Activated B cell treated with CpG ODN at 0.5 μM for 24 hours (primary cell): ENCODE data around the gene AHNAK2. TPM values are rescaled to one million over a fixed set of nuclear protein-coding genes. Genes with fewer than 3 reads are reported as not detected.

Source experiments
- ATAC-seq: fragments of 200-7000 bp; cut with Tn5 transposase; one replicate; pipeline ENCODE4 v1.10.0; 2021; ENCODE audit warnings: low read depth, mild to moderate bottlenecking, moderate library complexity
- CTCF ChIA-PET: fragments of 350-600 bp; sonication (Branson Sonifier 250); formaldehyde crosslinking; loops from one replicate; lab custom pipeline; 2021; ENCODE audit warnings: antibody characterized with exemption; lab: Charles Lee
- POLR2A ChIA-PET: fragments of 350-600 bp; sonication (Branson Sonifier 250); formaldehyde crosslinking; loops from one replicate; lab custom pipeline; 2021; ENCODE audit warnings: antibody characterized with exemption; lab: Charles Lee
- DNase-seq: peaks from one replicate; pipeline ENCODE4 v3.0.0; 2022
- H3K27ac Mint-ChIP-seq: one replicate; pipeline ENCODE4 v1.8.0; 2020; ENCODE audit warnings: mixed read lengths
- H3K27me3 Mint-ChIP-seq: one replicate; pipeline ENCODE4 v1.8.0; 2021; ENCODE audit warnings: mixed read lengths
- H3K36me3 Mint-ChIP-seq: one replicate; pipeline ENCODE4 v1.8.0; 2021; ENCODE audit warnings: low read depth, mixed read lengths
- H3K4me1 Mint-ChIP-seq: one replicate; pipeline ENCODE4 v1.8.0; 2021; ENCODE audit warnings: mixed read lengths
- H3K4me3 Mint-ChIP-seq: one replicate; pipeline ENCODE4 v1.8.0; 2020; ENCODE audit warnings: mild to moderate bottlenecking, mixed read lengths
- H3K9me3 Mint-ChIP-seq: one replicate; pipeline ENCODE4 v1.8.0; 2020; ENCODE audit warnings: mixed read lengths
- CTCF ChIP-seq: fragments of 200-600 bp; IDR thresholded peaks from one replicate; pipeline ENCODE4 v1.8.0; 2022; ENCODE audit warnings: antibody characterized with exemption, mild to moderate bottlenecking
- intact Hi-C: fragments of 100-400 bp; cut with micrococcal nuclease; formaldehyde crosslinking; loops from one replicate; pipeline ENCODE4 v1.15.1; 2024
- total RNA-seq: library from RNA; stranded (reverse); gene quantifications from 2 replicates; pipeline ENCODE4 v1.2.3, GENCODE V29; 2022

The AHNAK2 gene
- total RNA-seq, 1 donor from 2014 or later = not detected

- Mint-ChIP-seq H3K4me3 (peak overlapping the region; percentile 92), H3K9me3 (no peaks in the 10 kb centered on the region), H3K27ac (peak overlapping the region; percentile 94), H3K36me3 (peaks cover 6% of the 10 kb centered on the region), H3K4me1 (peaks cover 60% of the 10 kb centered on the region), H3K27me3 (no peaks in the 10 kb centered on the region)
- no peak for TF ChIP-seq CTCF
- ChIA-PET POLR2A (interaction anchor here (0.7 to 3.0 kb wide), 6 partner anchors 38 to 279 kb away, joined by 3 to 27 read pairs (median 5); partner anchors contain the start of genes BRF1 and GPR132), CTCF (interaction anchor here (1.0 to 1.6 kb wide), 3 partner anchors 20 to 24 kb away, joined by 4 to 9 read pairs (median 5); no protein-coding TSS in a partner anchor)
- intact Hi-C loops = loop anchor here (1.0 to 2.0 kb wide), 8 partner anchors 24 to 469 kb away; partner anchors contain the start of genes CLBA1, GPR132, SIVA1 and TEDC1
- DNase-seq (no peak), ATAC-seq (no peak)
Measured at GRCh38 chr14:105021656-105022275, 43.6 kb upstream of the AHNAK2 start.

DNA sequence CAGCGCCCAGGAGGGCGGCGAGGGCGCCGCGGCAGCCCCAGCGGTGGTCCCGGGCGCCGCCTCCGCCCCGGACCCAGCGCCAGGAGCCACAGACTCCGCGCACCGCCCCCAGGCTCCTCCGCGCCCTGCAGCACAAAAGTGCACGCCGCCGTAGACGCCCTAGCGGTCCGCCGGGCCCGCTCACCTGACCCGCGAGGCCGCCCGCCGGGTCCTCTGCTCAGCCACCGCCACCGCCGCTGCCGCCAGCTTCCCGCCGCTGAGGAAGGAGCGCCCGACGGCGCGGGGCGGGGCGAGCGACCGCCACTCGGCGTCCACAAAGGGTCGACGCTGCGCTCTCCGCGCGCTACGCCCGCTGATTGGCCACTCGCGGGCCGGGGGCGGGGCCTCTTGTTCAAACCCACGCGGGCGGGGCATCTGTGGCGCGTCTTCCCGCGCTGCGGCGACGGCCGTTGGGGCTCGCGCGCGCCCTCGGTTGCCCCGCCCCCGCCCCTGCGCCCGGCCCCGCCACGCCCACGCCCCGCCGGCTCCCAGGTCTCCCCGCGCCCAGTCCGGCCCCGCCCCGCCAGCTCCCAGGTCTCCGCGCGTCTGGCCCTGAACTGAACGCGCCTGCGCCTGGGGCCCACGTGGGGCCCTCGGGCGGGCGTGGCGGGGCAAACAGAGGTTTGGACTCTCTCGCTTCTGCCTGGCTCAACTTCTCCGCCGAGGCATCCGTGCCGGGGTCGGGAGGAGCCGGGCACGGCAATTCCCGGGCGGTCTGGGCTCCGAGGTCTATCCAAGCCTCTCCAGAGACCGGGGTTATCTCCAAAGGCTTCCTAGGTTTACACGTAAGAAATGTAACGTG lies 42.9 kb upstream of the AHNAK2 start, which contains the start of gene CDCA4:
Gene CDCA4, minus strand, starts transcription at position 269 of the 841 bp plus-strand sequence. CDS start 9,154 bp downstream, outside the sequence.
- ATAC-seq = peak; percentile 84
- Mint-ChIP-seq H3K27ac (peak within 1 kb of the TSS; percentile 94), H3K9me3 (no peaks in the 10 kb centered on the region), H3K4me1 (peaks cover 62% of the 10 kb centered on the region), H3K36me3 (peaks cover 13% of the 10 kb centered on the region), H3K4me3 (peak within 1 kb of the TSS; percentile 92), H3K27me3 (no peaks in the 10 kb centered on the region)
- no peak for TF ChIP-seq CTCF
- DNase-seq = peak; percentile 97
- POLR2A ChIA-PET = interaction anchor here (0.6 to 3.0 kb wide), 17 partner anchors 8 to 507 kb away, joined by 3 to 27 read pairs (median 5); partner anchors contain the start of genes BRF1, CLBA1, GPR132 and SIVA1
- intact Hi-C loops = loop anchor here (1.0 to 2.0 kb wide), 8 partner anchors 24 to 470 kb away; partner anchors contain the start of genes CLBA1, GPR132, SIVA1 and TEDC1
- CTCF ChIA-PET = interaction anchor here (1.0 to 1.6 kb wide), 4 partner anchors 21 to 25 kb away, joined by 3 to 9 read pairs (median 4); no protein-coding TSS in a partner anchor

GRCh38 chr14:105019861-105020814 lies 42.0 kb upstream of the AHNAK2 start:
- Mint-ChIP-seq H3K4me3 (peak overlapping the region; percentile 84), H3K36me3 (peaks cover 15% of the 10 kb centered on the region)
- POLR2A ChIA-PET = interaction anchor here (0.6 to 3.0 kb wide), 12 partner anchors 25 to 508 kb away, joined by 3 to 27 read pairs (median 5); partner anchors contain the start of genes BRF1, CLBA1, GPR132 and SIVA1

More at GRCh38 chr14:105019861-105020814, 42.0 kb upstream of the AHNAK2 start:
- peak; percentile 13 for ATAC-seq
- no peak for DNase-seq
- Mint-ChIP-seq H3K4me1 (peaks cover 62% of the 10 kb centered on the region), H3K27ac (peak overlapping the region; percentile 73), H3K27me3 (no peaks in the 10 kb centered on the region), H3K9me3 (no peaks in the 10 kb centered on the region)
- CTCF ChIA-PET = interaction anchor here (1.1 to 1.6 kb wide), 6 partner anchors 8 to 26 kb away, joined by 3 to 9 read pairs (median 4); no protein-coding TSS in a partner anchor
- no peak for TF ChIP-seq CTCF
- intact Hi-C loops = loop anchor here (2.0 kb wide), 6 partner anchors 45 to 471 kb away; partner anchors contain the start of genes GPR132, SIVA1 and TEDC1
